ENCODE results near the gene PLCG2.
"Not testable (repeated sequence)": the region's sequence is repeated elsewhere in the genome, so short reads cannot be mapped to it uniquely, and the experiment has no call there.

PLCG2 gene

GRCh38 chr16:81755915-81756614, 23.0 kb upstream of the PLCG2 start:
- DNase-seq = no peak

- no peak for DNase-seq
Measured at GRCh38 chr16:81756615-81757356, 22.3 kb upstream of the PLCG2 start.

- peak; percentile 62 for DNase-seq
Measured at GRCh38 chr16:81758376-81758775, 20.7 kb upstream of the PLCG2 start.

- DNase-seq = not testable (repeated sequence)
Measured at GRCh38 chr16:81762322-81762721, 16.8 kb upstream of the PLCG2 start.

DNA sequence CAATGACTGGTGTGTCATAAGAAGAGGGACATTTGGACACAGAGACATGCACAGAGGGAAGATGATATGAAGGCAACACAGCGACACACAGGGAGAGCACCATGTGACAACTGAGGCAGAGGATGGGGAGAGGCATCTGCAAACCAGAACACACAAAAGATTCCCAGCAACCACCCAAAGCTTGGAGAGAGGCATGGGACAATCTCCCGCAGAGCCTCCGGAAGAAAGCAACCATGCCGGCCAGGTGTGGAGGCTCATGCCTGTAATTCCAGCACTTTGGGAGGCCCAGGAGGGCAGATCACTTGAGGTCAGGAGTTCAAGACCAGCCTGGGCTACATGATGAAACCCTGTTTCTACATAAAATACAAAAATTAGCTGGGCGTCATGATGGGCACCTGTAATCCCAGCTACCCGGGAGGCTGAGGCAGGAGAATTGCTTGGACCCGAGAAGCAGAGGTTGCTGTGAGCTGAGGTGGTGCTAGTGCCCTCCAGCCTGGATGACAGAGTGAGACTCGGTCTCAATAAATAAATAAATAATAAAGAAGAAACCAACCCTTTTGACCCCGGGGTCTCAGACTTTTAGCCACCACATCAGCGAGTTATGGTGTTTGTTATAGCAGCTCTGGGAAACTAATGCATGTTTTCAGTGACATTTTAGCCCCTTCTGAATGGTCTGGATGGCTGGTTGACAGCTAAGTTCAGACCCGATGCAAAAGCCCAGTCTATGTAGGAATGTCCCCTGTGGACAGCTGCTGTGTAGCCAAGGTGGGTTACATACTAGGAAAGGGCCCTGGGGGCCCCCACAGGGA, 13.8 kb upstream of the PLCG2 start:
- DNase-seq = peak; percentile 12

DNA sequence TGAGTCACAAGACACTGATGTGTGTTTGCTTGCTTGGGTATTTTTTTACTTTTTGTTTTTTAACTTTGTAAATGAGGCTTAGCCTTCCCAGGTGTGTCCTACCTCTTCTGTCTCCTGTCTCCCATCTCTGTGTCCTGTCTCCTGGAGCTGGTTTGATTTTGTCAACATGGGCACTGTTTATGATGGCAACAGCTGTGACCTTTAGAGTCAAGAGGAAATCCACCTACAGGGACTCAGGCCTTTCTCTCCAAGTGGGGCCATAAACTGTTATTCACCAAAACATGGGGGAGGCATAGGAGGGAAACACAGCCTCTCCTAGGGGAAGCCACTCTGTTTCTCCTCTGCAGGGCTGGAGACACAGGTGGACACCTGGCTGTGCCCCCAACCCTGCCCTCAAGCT, 13.1 kb upstream of the PLCG2 start:
- peak; percentile 89 for DNase-seq

- DNase-seq = peak; percentile 97
Measured at GRCh38 chr16:81767987-81768592, 11.0 kb upstream of the PLCG2 start.

GRCh38 chr16:81770008-81770407, 9.1 kb upstream of the PLCG2 start:
- no peak for DNase-seq

DNA sequence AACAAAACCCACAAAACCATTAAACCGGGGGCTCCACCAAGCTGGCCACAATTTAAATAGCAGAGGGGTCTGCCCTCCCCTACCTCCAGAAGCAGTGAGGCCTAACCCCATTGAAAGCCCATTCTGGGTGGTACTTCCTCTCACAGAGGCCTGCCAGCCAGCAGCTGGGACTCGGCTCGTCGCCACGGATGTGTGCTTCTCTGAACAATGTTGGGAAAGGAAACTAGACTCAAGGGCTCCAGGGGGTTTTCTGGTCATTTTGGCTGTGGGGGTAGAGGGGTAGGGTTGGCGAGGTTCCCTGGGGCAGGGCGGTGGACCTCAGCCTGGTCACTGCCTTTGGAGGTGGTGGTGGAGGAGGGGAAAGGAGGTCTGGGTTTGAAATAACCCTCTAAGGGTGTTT, 4.7 kb upstream of the PLCG2 start:
- no peak for DNase-seq

- DNase-seq = no peak
Measured at GRCh38 chr16:81775570-81775969, 3.5 kb upstream of the PLCG2 start.

- DNase-seq = no peak
Measured at GRCh38 chr16:81778231-81778630, 860 bp upstream of the PLCG2 start.

DNA sequence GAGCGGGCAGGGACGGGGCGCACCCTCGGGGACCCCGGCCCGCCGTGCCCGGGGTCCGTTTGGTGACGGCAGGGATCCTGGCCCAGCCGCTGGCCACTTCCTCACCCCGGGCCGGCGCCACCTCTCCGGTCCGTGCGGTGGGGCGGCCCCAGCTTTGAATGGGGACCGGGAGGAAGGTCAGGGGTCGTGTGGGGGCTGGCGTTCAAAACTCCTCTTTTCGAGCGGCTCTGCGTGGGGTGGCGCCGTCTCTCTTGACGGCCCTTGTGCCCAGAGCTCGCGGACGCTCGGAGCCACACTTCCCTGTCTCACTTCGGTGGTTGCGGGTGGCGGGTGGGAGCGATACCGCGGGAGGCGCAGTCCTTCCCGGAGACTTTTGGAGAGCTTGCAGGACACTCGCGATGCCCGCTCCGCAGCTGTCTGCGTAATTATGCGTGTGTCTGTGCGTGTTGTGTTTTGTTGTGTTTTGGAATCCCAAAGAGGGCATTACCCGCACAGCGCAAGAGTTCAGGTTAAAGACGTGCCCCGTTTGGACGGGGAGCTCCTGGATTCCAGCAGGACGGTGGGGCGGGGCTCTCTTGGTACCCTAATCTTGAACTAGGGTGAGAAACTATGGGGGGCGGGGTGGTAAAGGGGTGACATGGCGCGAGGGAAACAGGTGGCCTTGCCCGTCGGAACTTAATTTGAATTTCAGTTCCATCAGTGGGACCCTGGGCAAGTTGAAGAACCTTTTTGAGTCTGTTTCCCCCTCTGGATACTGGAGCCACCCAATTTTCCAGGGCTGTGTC, 637 bp downstream of the PLCG2 start:
- peak; percentile 44 for DNase-seq

DNA sequence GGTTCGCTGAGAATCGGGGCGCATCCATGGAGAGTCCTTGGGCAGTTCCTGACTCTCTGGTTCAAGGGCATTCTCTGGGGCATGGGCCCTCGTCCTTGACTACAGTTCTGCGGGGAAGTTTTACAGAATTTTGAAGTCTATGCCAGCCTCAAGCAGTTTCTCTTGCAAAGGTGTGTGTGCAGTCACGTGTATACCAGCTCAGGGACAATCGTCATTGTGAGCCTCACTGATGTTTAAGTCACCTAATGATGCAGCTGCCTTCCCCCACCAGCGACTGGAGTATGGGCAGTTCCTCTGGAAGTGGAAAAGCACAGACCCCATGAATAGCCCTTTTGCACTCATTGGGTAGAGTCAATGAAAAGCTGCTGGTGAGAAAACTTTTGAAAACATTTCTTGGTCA, 1.3 kb downstream of the PLCG2 start:
- no peak for DNase-seq

DNA sequence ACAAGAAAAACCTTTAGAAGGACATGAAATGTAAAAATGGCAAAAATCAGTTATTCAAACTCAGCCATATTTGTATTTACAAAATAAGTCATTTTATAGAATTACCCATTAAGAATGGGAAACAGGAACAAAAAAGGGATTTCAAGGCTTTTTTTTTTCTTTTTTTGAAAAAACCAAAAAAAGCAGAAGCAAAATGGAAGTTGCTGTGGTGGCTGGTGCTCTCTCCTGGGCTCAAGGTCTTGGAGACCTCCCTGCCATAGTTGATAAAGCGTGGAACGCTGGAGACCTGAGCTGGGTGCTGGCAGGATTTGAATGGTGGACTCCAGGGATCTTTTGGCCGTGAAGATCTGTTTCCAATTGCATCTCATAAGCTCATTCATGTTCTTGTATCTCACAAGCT, 3.1 kb downstream of the PLCG2 start:
- no peak for DNase-seq

GRCh38 chr16:81784072-81784795, 5.1 kb downstream of the PLCG2 start:
- DNase-seq = no peak

DNA sequence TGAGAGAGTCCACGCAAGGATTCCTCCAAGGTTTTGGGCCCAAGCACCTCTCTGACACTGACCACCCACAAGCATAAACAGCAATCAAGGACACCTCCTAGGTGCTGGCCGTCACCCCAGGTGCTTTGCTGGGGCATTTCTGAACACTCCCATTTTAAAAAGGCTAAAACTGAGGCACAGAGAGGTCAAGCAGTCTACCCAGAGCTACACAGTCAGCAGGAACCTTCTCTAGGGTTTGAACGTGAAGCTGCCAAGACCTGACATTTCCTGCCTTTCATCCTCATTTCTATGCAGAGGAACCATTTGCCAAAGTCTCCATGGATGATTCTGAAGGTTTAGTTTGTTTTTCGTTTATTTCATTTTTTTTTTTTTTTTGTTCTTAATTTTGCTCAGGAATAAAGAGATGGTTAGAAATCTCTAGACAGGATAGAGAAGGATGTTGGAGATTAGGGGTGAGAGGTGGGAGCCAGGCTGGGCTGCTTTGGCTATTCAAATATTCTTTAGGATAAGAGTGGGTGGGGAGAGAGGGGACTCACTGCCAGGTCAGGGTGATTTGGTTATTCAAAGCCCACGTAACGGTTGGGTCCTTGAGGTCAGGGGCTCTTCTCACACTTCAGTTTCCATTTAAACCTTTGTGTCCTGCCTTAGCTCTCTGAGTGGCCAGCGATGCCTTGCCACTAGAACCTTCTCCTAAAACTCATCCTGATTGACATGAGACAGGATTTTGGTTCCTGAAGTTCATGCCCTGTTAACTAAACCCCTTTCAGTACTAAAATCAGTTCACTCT, 6.2 kb downstream of the PLCG2 start:
- no peak for DNase-seq

DNA sequence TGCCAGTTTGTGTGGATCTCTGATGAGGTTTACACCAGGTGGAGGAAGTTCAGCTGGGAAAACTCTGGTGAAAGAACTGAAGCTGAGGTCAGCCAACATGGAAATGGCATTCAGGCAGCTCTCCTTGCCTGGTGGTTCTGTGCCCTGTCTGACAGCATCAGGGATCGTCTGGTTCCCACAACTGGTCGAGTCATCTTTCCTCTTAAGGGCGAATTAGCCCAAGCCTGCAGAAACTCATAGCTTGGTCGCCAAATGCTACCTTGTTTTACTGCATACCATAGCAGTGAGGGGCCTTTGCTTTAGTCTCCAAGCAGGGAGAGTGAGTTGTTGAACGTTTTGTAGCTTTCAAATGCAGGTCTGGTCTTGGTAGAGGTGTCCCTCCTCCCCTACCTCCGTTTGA, 7.2 kb downstream of the PLCG2 start:
- DNase-seq = no peak

GRCh38 chr16:81786868-81787267, 7.8 kb downstream of the PLCG2 start:
- DNase-seq = no peak

GRCh38 chr16:81787659-81788058, 8.6 kb downstream of the PLCG2 start:
- DNase-seq = no peak

GRCh38 chr16:81790277-81790676, 11.2 kb downstream of the PLCG2 start:
- DNase-seq = no peak
